GM12878 (cell line): ENCODE data around the gene TTC33. TPM values are rescaled to one million over a fixed set of nuclear protein-coding genes. Genes with fewer than 3 reads are reported as not detected.
"Not testable (repeated sequence)": the region's sequence is repeated elsewhere in the genome, so short reads cannot be mapped to it uniquely, and the experiment has no call there.

Experiments
- ATAC-seq: fragments of 200-7000 bp; cut with Tn5 transposase; 3 replicates; pipeline ENCODE4 v1.9.1; 2020; ENCODE audit warnings: mild to moderate bottlenecking, moderate library complexity
- BruUV-seq: library from RNA; stranded (reverse); fragments of 400-500 nt; replicated peaks from 2 replicates; lab custom pipeline; 2021; lab: Mats Ljungman, UMichigan
- CTCF ChIA-PET: fragments of 300-600 bp; sonication (Branson Sonifier 250); formaldehyde crosslinking; extraction: SDS; loops from one replicate; lab custom pipeline; 2021; ENCODE audit warnings: inconsistent platforms; lab: Yijun Ruan, JAX
- POLR2A ChIA-PET: fragments of 350-600 bp; formaldehyde crosslinking; extraction: SDS; loops from one replicate; lab custom pipeline; 2021; ENCODE audit warnings: inconsistent platforms; lab: Charles Lee
- RAD21 ChIA-PET: fragments of 300-600 bp; sonication (Branson Sonifier 250); formaldehyde crosslinking; loops from one replicate; lab custom pipeline; 2023; ENCODE audit warnings: antibody characterized with exemption; ENCODE audit not compliant: unreplicated experiment; lab: Charles Lee
- SMC1A ChIA-PET: fragments of 300-600 bp; sonication (Branson Sonifier 250); formaldehyde crosslinking; loops from one replicate; lab custom pipeline; 2023; ENCODE audit not compliant: unreplicated experiment, uncharacterized antibody; lab: Charles Lee
- DNase-seq: peaks from one replicate; pipeline ENCODE4 v3.0.0-alpha.2; 2011; ENCODE audit warnings: low read depth, low spot score
- FAIRE-seq: peaks from 3 replicates; lab custom pipeline; 2011; peaks lifted over from hg19 to GRCh38; lab: Jason Lieb, UNC
- H2AFZ ChIP-seq: 2 replicates; pipeline ENCODE4 v1.6.0; 2011; ENCODE audit warnings: low read depth, low read length, control low read depth; ENCODE audit not compliant: control insufficient read depth
- H3K27ac ChIP-seq: 2 replicates; pipeline ENCODE4 v1.5.1; 2011; ENCODE audit warnings: control low read depth; ENCODE audit not compliant: control insufficient read depth, insufficient read depth
- H3K27me3 ChIP-seq, 2 experiments: replicated peaks in 1 of 2; 2 replicates each; pipeline versions ENCODE4 v1.6.0 to v1.6.1; 2011; ENCODE audit warnings: low read length in 1 of 2; ENCODE audit not compliant: control insufficient read depth in 2 of 2, insufficient read depth in 2 of 2
- H3K36me3 ChIP-seq, 2 experiments: 2 replicates each; pipeline ENCODE4 v1.5.1; 2011; ENCODE audit warnings: low read length in 1 of 2; ENCODE audit not compliant: control insufficient read depth in 2 of 2, insufficient read depth in 2 of 2
- H3K4me1 ChIP-seq: 2 replicates; pipeline ENCODE4 v1.6.1; 2011; ENCODE audit warnings: mild to moderate bottlenecking, low read length, moderate library complexity, mixed read lengths; ENCODE audit not compliant: control insufficient read depth, insufficient read depth
- H3K4me2 ChIP-seq: 2 replicates; pipeline ENCODE4 v1.6.0; 2011; ENCODE audit warnings: control low read depth; ENCODE audit not compliant: control insufficient read depth, insufficient read depth
- H3K4me3 ChIP-seq: fragments of 200-600 bp; sonication (generic); 2 replicates; pipeline ENCODE4 v1.5.1; 2016
- H3K79me2 ChIP-seq: 2 replicates; pipeline ENCODE4 v1.6.0; 2011; ENCODE audit warnings: low read length; ENCODE audit not compliant: control insufficient read depth, insufficient read depth
- H3K9ac ChIP-seq: 2 replicates; pipeline ENCODE4 v1.8.0; 2011; ENCODE audit warnings: low read length, control low read depth, mixed read lengths; ENCODE audit not compliant: control insufficient read depth, insufficient read depth
- H3K9me3 ChIP-seq: replicated peaks from 3 replicates; pipeline ENCODE4 v1.5.1; 2011; ENCODE audit warnings: mild to moderate bottlenecking, low read length; ENCODE audit not compliant: control insufficient read depth, insufficient read depth
- H4K20me1 ChIP-seq: 2 replicates; pipeline ENCODE4 v1.6.0; 2011; ENCODE audit not compliant: control insufficient read depth, insufficient read depth
- RELB ChIP-seq: fragments of 450-650 bp; IDR thresholded peaks from 2 replicates; pipeline ENCODE4 v1.6.1; 2017; ENCODE audit warnings: low read depth, mild to moderate bottlenecking, moderate library complexity
- ZBTB40 ChIP-seq: fragments of 450-650 bp; IDR thresholded peaks from 2 replicates; pipeline ENCODE4 v1.6.1; 2016; ENCODE audit warnings: mild to moderate bottlenecking, moderate library complexity, borderline replicate concordance
- WGBS: methylation state at CpG from one replicate; pipeline ENCODE4 v1.1.6; 2016; ENCODE audit warnings: low lambda C conversion rate; ENCODE audit not compliant: insufficient replicate concordance, insufficient coverage; ENCODE audit errors: missing lambda C conversion rate; 5-methylcytosine and 5-hydroxymethylcytosine counted together
- in situ Hi-C: fragments of 300-500 bp; cut with MboI; formaldehyde crosslinking; loops from 9 replicates; pipeline ENCODE4 v1.14.3; 2018; ENCODE audit warnings: mixed read lengths
- intact Hi-C: fragments of 100-400 bp; cut with micrococcal nuclease; formaldehyde crosslinking; loops from one replicate; pipeline ENCODE4 v1.14.2; 2022; ENCODE audit not compliant: unreplicated experiment
- polyA plus RNA-seq, 11 experiments: library from polyadenylated mRNA; depleted of rRNA in 4 of 11; unstranded in 6 of 11; stranded (reverse) in 5 of 11; fragments of >200 nt; fragmentation: Nextera tagmentation in 4 of 11; fragmentation: Illumina TruSeq in 1 of 11; extraction: Ambion mirVana in 4 of 11; extraction: Trizol in 1 of 11; gene quantifications; 1 replicate in 1 of 11; 2 replicates in 10 of 11; pipeline versions ENCODE4 v1.2.1 to v1.2.3, GENCODE V29; 2011 to 2016; ENCODE audit warnings: inconsistent platforms in 2 of 11, missing spikeins in 2 of 11, low read depth in 1 of 11
- total RNA-seq, 4 experiments: library from RNA; depleted of rRNA in 3 of 4; stranded (reverse); fragments of >200 nt in 3 of 4; fragmentation: Illumina TruSeq in 1 of 4; extraction: Trizol in 1 of 4; gene quantifications; 2 replicates each; pipeline versions ENCODE4 v1.2.1 to v1.2.3, GENCODE V29; 2013 to 2021

TTC33 gene
- total and polyA plus RNA-seq, 10 of the 15 experiments (the other 5 are each of a cell fraction or from before 2014, with no cell fraction given), result 7.9 to 22.3 (median 14.6) TPM

GRCh38 chr5:40790947-40791593, 35.3 kb upstream of the TTC33 start:
- peaks cover 5% of the 10 kb centered on the region for H3K9me3 ChIP-seq
- TF ChIP-seq ZBTB40 (peak; percentile 69; the same call in 1 of the 2 replicates), RELB (no peak)
- TF ChIP-seq, all 136 proteins: peak for 1
- DNase-seq (no peak), FAIRE-seq (no peak), ATAC-seq (peak; percentile 37)
- no peak overlapping the region for H3K9ac ChIP-seq
- no peaks in the 10 kb centered on the region for H4K20me1 ChIP-seq
- CTCF ChIA-PET, result interaction anchor here (1.6 kb wide), 1 partner anchor 17 kb away, joined by 3 read pairs; no protein-coding TSS in a partner anchor
- RAD21 ChIA-PET, result no interaction called here
- SMC1A ChIA-PET, result interaction anchor here (1.8 kb wide), 1 partner anchor 13 kb away, joined by 6 read pairs; no protein-coding TSS in a partner anchor
- H3K4me3 ChIP-seq, result no peak overlapping the region
- H3K27ac ChIP-seq, result no peak overlapping the region
- POLR2A ChIA-PET, result interaction anchor here (1.5 kb wide), 1 partner anchor 9 kb away, joined by 3 read pairs; no protein-coding TSS in a partner anchor
- no peaks in the 10 kb centered on the region for H3K4me1 ChIP-seq
- H3K27me3 ChIP-seq, result no peaks in the 10 kb centered on the region
- in situ Hi-C loops (no loop called here), intact Hi-C loops (no loop called here)
- H2AFZ ChIP-seq, result no peak overlapping the region
- no TSS peak for BruUV-seq
- H3K79me2 ChIP-seq, result peaks cover 61% of the 10 kb centered on the region
- no peaks in the 10 kb centered on the region for H3K36me3 ChIP-seq
- WGBS, result 65% methylated on average over 3 of the region's 3 CpGs
- no peak overlapping the region for H3K4me2 ChIP-seq

GRCh38 chr5:40788941-40789340, 33.2 kb upstream of the TTC33 start:
- H4K20me1 ChIP-seq, H3K36me3 ChIP-seq, BruUV-seq, ATAC-seq, H3K4me2 ChIP-seq, FAIRE-seq, H3K27ac ChIP-seq, DNase-seq, intact Hi-C loops, POLR2A ChIA-PET, H2AFZ ChIP-seq, H3K4me1 ChIP-seq, H3K9ac ChIP-seq, RAD21 ChIA-PET, in situ Hi-C loops, H3K4me3 ChIP-seq, H3K27me3 ChIP-seq, H3K9me3 ChIP-seq: not testable (repeated sequence)
- SMC1A ChIA-PET, result interaction anchor here (1.7 kb wide), 1 partner anchor 13 kb away, joined by 4 read pairs; no protein-coding TSS in a partner anchor
- WGBS, result 97% methylated on average over 5 of the region's 5 CpGs
- CTCF ChIA-PET, result interaction anchor here (0.9 kb wide), 1 partner anchor 13 kb away, joined by 3 read pairs; no protein-coding TSS in a partner anchor
- peaks cover 52% of the 10 kb centered on the region for H3K79me2 ChIP-seq
